Vagina (tissue), 2 donors: Measurements from ENCODE around the gene UNC119B. TPM values are rescaled to one million over a fixed set of nuclear protein-coding genes. Genes with fewer than 3 reads are reported as not detected.
A peak's percentile ranks its signal among the peaks of the same experiment; 100 is the strongest.

Experiments
- DNase-seq, 2 donors: peaks; one replicate each; pipeline ENCODE4 v3.0.0-alpha.2; 2017; ENCODE audit errors: extremely low spot score in 2 of 2
- H3K27ac ChIP-seq: fragments of 200-600 bp; sonication (generic); one replicate; pipeline ENCODE4 v1.5.1; 2019
- H3K27me3 ChIP-seq: fragments of 200-600 bp; sonication (generic); one replicate; pipeline ENCODE4 v1.5.1; 2019
- H3K36me3 ChIP-seq, 2 donors: fragments of 200-600 bp; sonication (generic); one replicate each; pipeline ENCODE4 v1.5.1; 2017 to 2019
- H3K4me1 ChIP-seq: fragments of 200-600 bp; sonication (generic); one replicate; pipeline ENCODE4 v1.5.1; 2019
- H3K4me3 ChIP-seq, 2 donors: fragments of 200-600 bp; sonication (generic); 1 replicate in 1 of 2; 2 replicates in 1 of 2; pipeline ENCODE4 v1.5.1; 2016 to 2019
- H3K9me3 ChIP-seq: fragments of 200-600 bp; sonication (generic); one replicate; pipeline ENCODE4 v1.5.1; 2019
- CTCF ChIP-seq, 3 experiments: fragments of 450-650 bp in 2 of 3; fragments of 200-600 bp in 1 of 3; sonication (generic) in 1 of 3; IDR thresholded peaks; one replicate each; pipeline ENCODE4 v1.5.1; 2017 to 2019; ENCODE audit warnings: antibody characterized with exemption in 3 of 3, mild to moderate bottlenecking in 2 of 3, moderate library complexity in 2 of 3
- POLR2A ChIP-seq, 2 donors: fragments of 450-650 bp; IDR thresholded peaks; one replicate each; pipeline ENCODE4 v1.6.1; 2017; ENCODE audit warnings: antibody characterized with exemption in 2 of 2, mild to moderate bottlenecking in 2 of 2, moderate library complexity in 2 of 2
- POLR2AphosphoS5 ChIP-seq, 2 donors: sonication (generic); formaldehyde crosslinking; IDR thresholded peaks; one replicate each; pipeline ENCODE4 v1.9.0; 2017; ENCODE audit warnings: antibody characterized with exemption in 2 of 2, mild to moderate bottlenecking in 2 of 2, low read depth in 1 of 2; ENCODE audit not compliant: insufficient read depth in 1 of 2
- intact Hi-C: fragments of 100-400 bp; cut with DNase I; formaldehyde crosslinking; loops from one replicate; pipeline ENCODE4 v1.15.1; 2023
- total RNA-seq: library from RNA; depleted of rRNA; stranded (reverse); fragments of >200 nt; gene quantifications from one replicate; pipeline ENCODE4 v1.2.3, GENCODE V29; 2016

The UNC119B gene
- total RNA-seq, result 16.0 TPM

GRCh38 chr12:120710031-120710804 lies at the start of gene UNC119B:
UNC119B (plus strand) TSS chr12:120710458; CDS start chr12:120710475, 17 bp downstream.
- intact Hi-C loops, result loop anchor here (2.0 to 5.0 kb wide), 2 partner anchors 63 to 128 kb away; partner anchors contain the start of gene POP5
- peaks cover 0 to 12% of the 10 kb centered on the region in 2 donors for H3K36me3 ChIP-seq
- peaks cover 32% of the 10 kb centered on the region for H3K4me1 ChIP-seq
- no peak for TF ChIP-seq CTCF (IDR thresholded peaks at IDR 0.05)
- TF ChIP-seq POLR2AphosphoS5 (IDR thresholded peaks at IDR 0.05; ENCODE audit: insufficient read depth in 1 of 2, low read depth in 1 of 2), result peak in 1 of 2 donors; percentile 19
- no peaks in the 10 kb centered on the region for H3K9me3 ChIP-seq
- H3K27me3 ChIP-seq, result no peaks in the 10 kb centered on the region
- no peak for DNase-seq
- H3K27ac ChIP-seq, result peak within 1 kb of the TSS; percentile 94
- H3K4me3 ChIP-seq, result peak within 1 kb of the TSS; percentile 78 to 83

- Histone ChIP-seq H3K36me3 (no peaks in the 10 kb centered on the region), H3K4me3 (no peak overlapping the region), H3K27ac (no peak overlapping the region), H3K27me3 (no peaks in the 10 kb centered on the region), H3K9me3 (no peaks in the 10 kb centered on the region), H3K4me1 (no peaks in the 10 kb centered on the region)
- intact Hi-C loops, result no loop called here
- DNase-seq, result no peak
- TF ChIP-seq CTCF (IDR thresholded peaks at IDR 0.05) (no peak), POLR2A (IDR thresholded peaks at IDR 0.05) (no peak), POLR2AphosphoS5 (IDR thresholded peaks at IDR 0.05; ENCODE audit: insufficient read depth in 1 of 2, low read depth in 1 of 2) (no peak)
Observed at GRCh38 chr12:120661432-120661831, 48.8 kb upstream of the UNC119B start.

- H3K4me1 ChIP-seq, result no peaks in the 10 kb centered on the region
- DNase-seq, result no peak
- intact Hi-C loops, result no loop called here
- H3K4me3 ChIP-seq, result no peak overlapping the region
- no peak overlapping the region for H3K27ac ChIP-seq
- no peaks in the 10 kb centered on the region for H3K27me3 ChIP-seq
- H3K9me3 ChIP-seq, result no peaks in the 10 kb centered on the region
- no peak for TF ChIP-seq POLR2AphosphoS5 (IDR thresholded peaks at IDR 0.05; ENCODE audit: insufficient read depth in 1 of 2, low read depth in 1 of 2)
- no peak for TF ChIP-seq CTCF (IDR thresholded peaks at IDR 0.05)
- no peak for TF ChIP-seq POLR2A (IDR thresholded peaks at IDR 0.05)
- H3K36me3 ChIP-seq, result no peaks in the 10 kb centered on the region
Observed at GRCh38 chr12:120662879-120663278, 47.4 kb upstream of the UNC119B start.

- TF ChIP-seq POLR2AphosphoS5 (IDR thresholded peaks at IDR 0.05; ENCODE audit: insufficient read depth in 1 of 2, low read depth in 1 of 2) (no peak), CTCF (IDR thresholded peaks at IDR 0.05) (no peak), POLR2A (IDR thresholded peaks at IDR 0.05) (no peak)
- H3K4me1 ChIP-seq, result peaks cover under 1% of the 10 kb centered on the region
- no peaks in the 10 kb centered on the region for H3K36me3 ChIP-seq
- no peaks in the 10 kb centered on the region for H3K27me3 ChIP-seq
- intact Hi-C loops, result no loop called here
- no peak for DNase-seq
- no peaks in the 10 kb centered on the region for H3K9me3 ChIP-seq
- no peak overlapping the region for H3K4me3 ChIP-seq
- no peak overlapping the region for H3K27ac ChIP-seq
Observed at GRCh38 chr12:120663741-120664140, 46.5 kb upstream of the UNC119B start.
